ENCODE measurements around the gene ACKR1. TPM values are rescaled to one million over a fixed set of nuclear protein-coding genes. Genes with fewer than 3 reads are reported as not detected.

Gene ACKR1, protein sequence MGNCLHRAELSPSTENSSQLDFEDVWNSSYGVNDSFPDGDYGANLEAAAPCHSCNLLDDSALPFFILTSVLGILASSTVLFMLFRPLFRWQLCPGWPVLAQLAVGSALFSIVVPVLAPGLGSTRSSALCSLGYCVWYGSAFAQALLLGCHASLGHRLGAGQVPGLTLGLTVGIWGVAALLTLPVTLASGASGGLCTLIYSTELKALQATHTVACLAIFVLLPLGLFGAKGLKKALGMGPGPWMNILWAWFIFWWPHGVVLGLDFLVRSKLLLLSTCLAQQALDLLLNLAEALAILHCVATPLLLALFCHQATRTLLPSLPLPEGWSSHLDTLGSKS
- total RNA-seq, result not detected in 2 replicates

DNA sequence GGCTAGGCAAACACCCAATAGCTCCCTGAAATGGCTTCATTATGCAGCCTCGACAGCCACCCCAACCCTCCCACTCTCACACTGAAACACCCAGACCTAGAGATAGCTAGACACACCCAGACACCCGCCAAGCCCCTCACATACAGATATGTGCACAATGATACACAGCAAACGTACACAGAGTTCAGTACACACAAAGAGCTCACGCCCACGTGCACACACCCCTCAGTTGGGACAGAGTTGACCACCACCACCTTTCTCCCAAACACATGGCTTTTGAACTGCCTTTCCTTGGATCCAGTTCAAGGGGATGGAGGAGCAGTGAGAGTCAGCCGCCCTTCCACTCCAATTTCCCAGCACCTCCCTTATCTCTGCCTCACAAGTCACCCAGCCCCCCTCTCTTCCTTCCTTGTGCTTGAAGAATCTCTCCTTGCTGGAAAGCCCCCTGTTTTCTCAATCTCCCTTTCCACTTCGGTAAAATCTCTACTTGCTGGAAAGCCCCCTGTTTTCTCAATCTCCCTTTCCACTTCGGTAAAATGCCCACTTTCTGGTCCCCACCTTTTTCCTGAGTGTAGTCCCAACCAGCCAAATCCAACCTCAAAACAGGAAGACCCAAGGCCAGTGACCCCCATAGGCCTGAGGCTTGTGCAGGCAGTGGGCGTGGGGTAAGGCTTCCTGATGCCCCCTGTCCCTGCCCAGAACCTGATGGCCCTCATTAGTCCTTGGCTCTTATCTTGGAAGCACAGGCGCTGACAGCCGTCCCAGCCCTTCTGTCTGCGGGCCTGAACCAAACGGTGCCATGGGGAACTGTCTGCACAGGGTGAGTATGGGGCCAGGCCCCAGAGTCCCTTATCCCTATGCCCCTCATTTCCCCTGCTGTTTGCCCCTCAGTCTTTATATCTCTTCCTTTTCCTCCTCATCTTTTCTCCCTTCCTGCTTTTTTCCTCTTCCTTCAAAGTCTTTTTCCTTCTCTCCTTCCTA lies at the start of gene ACKR1:
TSS of gene ACKR1 (plus strand) at position 715 of the 981 bp plus-strand sequence. CDS start at position 800, 85 bp downstream.
- intact Hi-C loops (cut with micrococcal nuclease), result no loop called here
- Mint-ChIP-seq H3K4me1 (no peaks in the 10 kb centered on the region), H3K27ac (no peak within 1 kb of the TSS), H3K36me3 (ENCODE audit: low read depth) (no peaks in the 10 kb centered on the region), H3K9me3 (no peaks in the 10 kb centered on the region), H3K4me3 (no peak within 1 kb of the TSS), H3K27me3 (peaks cover 43% of the 10 kb centered on the region)
- no peak for DNase-seq

DNA sequence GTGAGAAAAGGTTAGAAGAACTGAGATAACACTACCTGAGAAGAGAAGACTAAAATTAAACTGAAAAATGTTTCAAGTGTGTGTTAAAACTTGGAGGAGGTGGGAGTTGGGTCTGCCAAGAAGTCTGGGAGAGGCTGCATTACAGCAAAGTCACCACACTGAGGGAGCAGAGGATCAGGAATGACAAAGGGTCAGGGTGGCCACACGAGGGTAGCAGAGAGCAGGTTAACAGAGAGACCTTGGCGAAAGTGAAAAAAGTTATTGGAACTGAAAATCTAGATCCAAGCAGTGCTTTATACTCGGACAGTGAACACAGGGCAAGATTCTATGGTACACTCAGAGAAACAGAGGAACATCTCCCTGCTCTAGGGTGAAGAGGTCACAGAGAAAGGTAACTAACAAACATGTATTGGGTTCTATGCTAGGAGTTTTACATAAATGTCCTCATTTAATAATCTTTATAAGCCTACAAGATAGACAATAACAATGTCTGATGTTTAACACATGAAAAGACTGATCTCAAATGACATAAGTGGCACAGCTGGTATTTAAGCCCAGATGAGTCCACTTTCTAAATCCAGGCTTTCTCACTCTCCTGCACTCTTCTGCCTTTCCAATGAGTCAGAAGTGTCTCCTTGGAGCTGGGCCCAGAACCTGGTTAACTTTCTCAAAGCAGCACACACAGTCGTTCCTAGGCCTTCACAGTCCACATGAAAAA lies 43.5 kb upstream of the ACKR1 start:
- no peak overlapping the region for H3K27ac Mint-ChIP-seq
- no peaks in the 10 kb centered on the region for H3K36me3 Mint-ChIP-seq (ENCODE audit: low read depth)
- DNase-seq, result peak; percentile 86
- no peaks in the 10 kb centered on the region for H3K4me1 Mint-ChIP-seq
- no peaks in the 10 kb centered on the region for H3K9me3 Mint-ChIP-seq
- H3K27me3 Mint-ChIP-seq, result peaks cover 21% of the 10 kb centered on the region
- intact Hi-C loops (cut with micrococcal nuclease), result loop anchor here (1.0 kb wide), 1 partner anchor 50 kb away; no protein-coding TSS in a partner anchor
- H3K4me3 Mint-ChIP-seq, result no peak overlapping the region

DNA sequence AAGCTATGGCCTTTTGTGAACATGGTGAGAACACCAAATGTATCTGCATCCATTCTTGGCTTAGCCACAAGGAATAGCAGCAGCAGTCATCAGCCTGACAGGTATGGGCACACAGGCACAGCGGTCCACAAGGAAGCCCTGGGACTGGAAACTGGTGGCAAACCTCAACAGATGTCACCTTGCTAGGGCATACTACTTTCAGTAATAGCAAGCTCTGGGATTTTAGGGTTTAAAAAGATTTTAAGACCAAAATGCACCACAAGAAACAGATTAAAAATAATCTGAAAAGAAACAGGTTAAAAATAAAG lies 43.0 kb upstream of the ACKR1 start:
- no peaks in the 10 kb centered on the region for H3K9me3 Mint-ChIP-seq
- no peaks in the 10 kb centered on the region for H3K36me3 Mint-ChIP-seq (ENCODE audit: low read depth)
- H3K27ac Mint-ChIP-seq, result no peak overlapping the region
- intact Hi-C loops (cut with micrococcal nuclease), result loop anchor here (1.0 kb wide), 1 partner anchor 50 kb away; no protein-coding TSS in a partner anchor
- H3K27me3 Mint-ChIP-seq, result peaks cover 22% of the 10 kb centered on the region
- no peaks in the 10 kb centered on the region for H3K4me1 Mint-ChIP-seq
- no peak overlapping the region for H3K4me3 Mint-ChIP-seq
- no peak for DNase-seq

DNA sequence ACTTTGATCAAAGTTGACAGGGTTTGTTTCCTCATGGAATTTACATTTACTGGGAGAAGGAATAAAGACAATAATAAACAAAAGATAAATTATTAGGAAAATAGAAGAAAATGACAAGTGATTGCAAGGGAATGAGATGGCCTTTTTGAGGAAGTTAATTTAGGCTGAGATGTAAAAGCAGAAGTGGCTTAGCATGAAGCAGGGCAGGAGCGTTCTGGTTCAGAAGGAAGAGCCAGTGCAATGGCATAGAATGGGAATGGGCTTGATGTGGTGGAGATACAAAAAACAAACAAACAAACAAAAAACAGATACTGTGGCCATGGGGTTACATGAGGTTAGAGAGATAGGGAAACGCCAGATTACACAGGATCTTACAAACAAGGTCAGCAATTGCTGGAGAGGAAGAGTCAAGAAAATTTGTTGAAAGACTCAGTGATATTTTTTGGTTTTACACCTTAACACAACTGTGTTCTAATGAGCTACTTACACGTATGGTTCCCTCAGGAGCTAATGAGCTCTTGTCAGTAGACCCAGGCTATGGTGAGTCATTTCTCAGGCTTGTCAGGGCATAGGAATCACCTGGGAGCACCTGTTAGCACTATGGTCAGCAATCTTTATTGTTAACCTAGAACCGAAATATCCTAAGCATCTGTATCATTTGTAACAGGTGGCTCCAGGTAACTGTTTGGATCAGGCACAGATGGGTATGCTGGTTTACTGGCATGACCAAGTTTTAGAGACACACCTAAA lies 42.0 kb upstream of the ACKR1 start:
- no peak for DNase-seq
- Mint-ChIP-seq H3K4me3 (no peak overlapping the region), H3K36me3 (ENCODE audit: low read depth) (no peaks in the 10 kb centered on the region), H3K27ac (no peak overlapping the region), H3K27me3 (peaks cover 24% of the 10 kb centered on the region), H3K9me3 (no peaks in the 10 kb centered on the region), H3K4me1 (no peaks in the 10 kb centered on the region)
- intact Hi-C loops (cut with micrococcal nuclease), result no loop called here

DNA sequence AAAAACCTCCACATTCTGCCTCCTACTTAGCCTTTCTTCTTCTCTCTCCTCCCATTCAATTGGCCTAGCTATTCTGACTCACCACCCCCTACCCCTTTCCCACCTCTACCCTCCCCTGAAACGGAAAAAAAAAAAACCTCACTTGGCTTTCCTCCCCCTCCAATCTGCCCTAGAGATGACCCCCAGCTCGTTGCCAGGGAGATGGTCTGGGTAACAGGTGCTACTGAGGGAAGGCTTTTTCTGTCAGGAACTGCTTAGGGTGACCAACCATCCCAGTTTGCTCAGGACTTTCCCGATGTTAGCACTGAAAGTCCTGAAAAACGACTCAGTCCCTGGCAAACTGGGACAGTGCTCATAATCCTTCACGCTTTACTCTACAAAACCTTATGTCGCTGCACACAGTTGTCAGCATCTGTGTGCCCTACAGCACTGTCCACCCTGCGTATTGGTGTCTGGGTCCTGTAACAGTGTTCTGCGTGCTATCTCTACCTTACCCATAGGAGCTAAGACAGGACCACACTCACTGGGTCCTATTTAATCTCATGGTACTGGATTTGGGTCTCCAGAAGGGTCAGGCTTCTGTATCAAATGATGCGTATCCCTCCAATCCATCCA lies 41.0 kb upstream of the ACKR1 start:
- Mint-ChIP-seq H3K27ac (no peak overlapping the region), H3K9me3 (no peaks in the 10 kb centered on the region), H3K27me3 (peaks cover 28% of the 10 kb centered on the region), H3K4me3 (no peak overlapping the region), H3K36me3 (ENCODE audit: low read depth) (no peaks in the 10 kb centered on the region), H3K4me1 (no peaks in the 10 kb centered on the region)
- no peak for DNase-seq
- intact Hi-C loops (cut with micrococcal nuclease), result no loop called here

DNA sequence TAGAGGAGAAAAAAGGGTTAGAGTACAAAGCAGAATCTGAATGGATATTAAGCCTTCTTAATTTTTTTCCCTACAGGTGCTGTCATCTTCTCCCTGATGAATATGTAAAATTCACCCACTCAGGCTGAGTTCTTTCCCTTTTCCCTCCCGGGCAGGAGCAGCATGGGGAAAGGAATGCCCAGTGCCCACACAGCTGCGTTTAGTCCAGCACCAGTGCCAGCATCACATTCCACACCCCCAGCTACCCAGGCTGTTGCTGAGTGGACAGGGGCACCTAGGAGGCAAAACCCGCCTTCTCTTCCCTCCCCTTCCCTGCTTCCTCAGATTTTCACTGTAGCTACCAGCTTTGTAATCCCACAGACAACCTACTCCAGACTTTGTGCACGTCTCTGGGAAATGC lies 36.6 kb upstream of the ACKR1 start:
- DNase-seq, result no peak
- no peak overlapping the region for H3K4me3 Mint-ChIP-seq
- H3K27ac Mint-ChIP-seq, result no peak overlapping the region
- peaks cover 45% of the 10 kb centered on the region for H3K27me3 Mint-ChIP-seq
- peaks cover 2% of the 10 kb centered on the region for H3K4me1 Mint-ChIP-seq
- no peaks in the 10 kb centered on the region for H3K9me3 Mint-ChIP-seq
- intact Hi-C loops (cut with micrococcal nuclease), result no loop called here
- no peaks in the 10 kb centered on the region for H3K36me3 Mint-ChIP-seq (ENCODE audit: low read depth)

DNA sequence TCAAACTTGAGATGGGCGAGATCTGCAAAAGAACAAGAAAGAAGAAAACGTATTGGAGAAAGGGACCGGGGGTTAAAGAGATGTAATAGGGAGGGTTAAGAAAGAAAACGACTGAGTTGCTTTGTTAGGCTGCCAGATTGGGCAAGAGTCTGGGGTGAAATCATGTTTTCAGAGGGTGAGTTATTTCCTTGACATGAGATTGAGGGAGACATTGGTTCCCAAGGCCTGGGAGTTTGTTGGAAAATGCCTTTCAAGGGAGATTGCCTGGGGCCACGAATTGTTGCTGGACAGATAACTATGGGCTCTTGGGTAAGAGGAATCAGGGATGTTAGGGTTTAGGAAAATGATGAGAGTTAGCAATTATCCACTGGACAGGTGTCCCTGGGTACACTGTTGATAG lies 34.0 kb upstream of the ACKR1 start:
- H3K9me3 Mint-ChIP-seq, result no peaks in the 10 kb centered on the region
- peaks cover 2% of the 10 kb centered on the region for H3K4me1 Mint-ChIP-seq
- H3K4me3 Mint-ChIP-seq, result no peak overlapping the region
- peaks cover 56% of the 10 kb centered on the region for H3K27me3 Mint-ChIP-seq
- DNase-seq, result no peak
- H3K36me3 Mint-ChIP-seq (ENCODE audit: low read depth), result no peaks in the 10 kb centered on the region
- no peak overlapping the region for H3K27ac Mint-ChIP-seq
- intact Hi-C loops (cut with micrococcal nuclease), result no loop called here

DNA sequence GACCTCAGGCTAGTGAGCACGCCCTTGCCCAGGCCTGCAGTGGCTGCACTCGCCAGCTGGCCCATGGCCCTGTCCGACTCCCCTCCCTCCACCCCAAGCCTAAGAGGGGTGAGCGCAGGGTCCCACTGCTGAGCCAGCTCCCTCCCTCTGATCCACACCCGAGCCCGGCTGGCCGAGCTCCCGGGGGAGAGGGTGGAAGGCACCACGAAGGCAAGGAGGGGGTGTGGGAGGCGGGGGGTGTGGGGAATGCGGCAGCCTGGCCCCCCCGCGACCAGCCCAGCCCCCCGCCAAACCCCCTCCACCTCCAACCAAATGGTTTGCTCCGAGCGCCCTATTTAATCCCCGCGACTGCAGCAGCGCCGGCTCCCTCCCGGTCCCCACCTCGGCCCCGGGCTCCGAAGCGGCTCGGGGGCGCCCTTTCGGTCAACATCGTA lies 33.4 kb upstream of the ACKR1 start, which contains the start of gene CADM3:
TSS of gene CADM3 (plus strand) at position 362 of the 434 bp plus-strand sequence. CDS start 151 bp downstream, outside the sequence.
- H3K4me3 Mint-ChIP-seq, result no peak within 1 kb of the TSS
- no peaks in the 10 kb centered on the region for H3K9me3 Mint-ChIP-seq
- H3K27me3 Mint-ChIP-seq, result peaks cover 53% of the 10 kb centered on the region
- intact Hi-C loops (cut with micrococcal nuclease), result no loop called here
- DNase-seq, result no peak
- H3K36me3 Mint-ChIP-seq (ENCODE audit: low read depth), result no peaks in the 10 kb centered on the region
- H3K27ac Mint-ChIP-seq, result no peak within 1 kb of the TSS
- peaks cover 2% of the 10 kb centered on the region for H3K4me1 Mint-ChIP-seq

DNA sequence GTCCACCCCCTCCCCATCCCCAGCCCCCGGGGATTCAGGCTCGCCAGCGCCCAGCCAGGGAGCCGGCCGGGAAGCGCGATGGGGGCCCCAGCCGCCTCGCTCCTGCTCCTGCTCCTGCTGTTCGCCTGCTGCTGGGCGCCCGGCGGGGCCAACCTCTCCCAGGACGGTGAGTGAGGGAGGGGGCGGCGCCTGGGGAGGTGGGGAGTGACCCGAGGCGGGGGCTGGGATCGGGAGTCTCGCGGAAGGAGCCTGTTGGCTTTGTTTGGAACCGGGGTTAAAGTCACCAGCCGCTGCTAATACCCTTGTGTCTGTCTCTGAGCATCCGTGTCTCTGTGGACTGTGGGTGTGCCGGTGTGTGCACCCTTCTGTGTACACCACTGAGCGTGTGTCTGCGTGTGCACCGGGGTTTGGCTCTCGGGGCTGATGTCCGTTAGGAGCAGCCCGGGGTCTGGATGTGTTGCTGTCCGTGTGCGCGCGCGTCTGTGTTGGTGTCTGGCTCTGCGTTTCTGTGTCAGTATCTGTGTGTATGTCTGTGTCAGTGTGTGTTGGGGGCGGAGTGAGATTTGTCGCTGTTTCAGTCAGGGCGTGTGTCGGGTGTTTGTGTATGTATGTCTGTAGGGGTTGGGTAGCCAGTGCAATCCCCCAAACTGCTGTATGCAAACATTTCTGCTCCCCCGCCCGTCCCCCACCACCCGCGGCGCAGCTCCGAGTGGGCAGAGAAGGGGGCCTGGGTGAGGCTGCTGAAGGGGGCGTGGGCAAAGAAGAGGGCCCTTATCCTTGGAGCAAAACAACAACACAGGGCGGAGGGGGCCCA lies 32.8 kb upstream of the ACKR1 start:
- Mint-ChIP-seq H3K27me3 (peaks cover 50% of the 10 kb centered on the region), H3K4me3 (no peak overlapping the region)

DNA sequence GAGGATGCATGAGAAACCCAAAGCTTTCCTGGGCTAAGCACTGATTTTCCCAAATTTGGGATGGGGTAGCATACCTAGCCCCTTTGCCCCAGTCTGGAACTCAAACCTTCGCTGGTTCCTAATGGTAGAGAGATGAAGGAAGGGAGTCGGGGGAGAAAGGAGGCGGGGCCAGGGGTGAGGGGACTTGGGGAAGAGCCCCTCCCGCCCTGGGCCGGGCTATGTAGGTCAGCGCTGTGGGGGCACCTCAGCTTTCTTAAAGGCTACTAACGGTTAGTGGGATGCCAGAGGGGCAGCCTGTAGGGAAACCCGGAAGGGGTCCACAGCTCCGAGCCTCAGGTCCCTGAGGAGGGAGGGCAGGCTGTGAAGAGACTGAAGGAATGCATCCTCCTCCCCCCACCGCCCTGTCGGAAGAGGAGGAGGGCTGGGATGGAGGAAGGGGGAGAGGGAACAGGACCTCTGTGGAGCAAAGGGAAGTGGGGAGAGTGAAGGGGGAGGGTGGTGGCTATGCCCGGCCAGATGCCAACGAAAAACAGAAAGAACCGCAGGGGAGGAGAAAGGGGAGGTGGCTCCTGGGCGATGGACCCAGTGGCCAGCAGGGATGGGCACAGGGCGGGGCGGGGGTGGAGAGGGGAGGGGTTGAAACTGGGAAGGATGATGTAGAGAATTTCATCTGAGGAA lies 31.9 kb upstream of the ACKR1 start:
- intact Hi-C loops (cut with micrococcal nuclease), result no loop called here
- H3K4me3 Mint-ChIP-seq, result no peak overlapping the region
- H3K27me3 Mint-ChIP-seq, result peaks cover 48% of the 10 kb centered on the region
- no peaks in the 10 kb centered on the region for H3K9me3 Mint-ChIP-seq
- no peaks in the 10 kb centered on the region for H3K36me3 Mint-ChIP-seq (ENCODE audit: low read depth)
- no peak overlapping the region for H3K27ac Mint-ChIP-seq
- H3K4me1 Mint-ChIP-seq, result peaks cover 2% of the 10 kb centered on the region
- no peak for DNase-seq

More for the DNA sequence above, 32.8 kb upstream of the ACKR1 start:
- no peaks in the 10 kb centered on the region for H3K9me3 Mint-ChIP-seq
- no peak for DNase-seq
- H3K27ac Mint-ChIP-seq, result no peak overlapping the region
- intact Hi-C loops (cut with micrococcal nuclease), result no loop called here
- H3K4me1 Mint-ChIP-seq, result peaks cover 2% of the 10 kb centered on the region
- H3K36me3 Mint-ChIP-seq (ENCODE audit: low read depth), result no peaks in the 10 kb centered on the region

DNA sequence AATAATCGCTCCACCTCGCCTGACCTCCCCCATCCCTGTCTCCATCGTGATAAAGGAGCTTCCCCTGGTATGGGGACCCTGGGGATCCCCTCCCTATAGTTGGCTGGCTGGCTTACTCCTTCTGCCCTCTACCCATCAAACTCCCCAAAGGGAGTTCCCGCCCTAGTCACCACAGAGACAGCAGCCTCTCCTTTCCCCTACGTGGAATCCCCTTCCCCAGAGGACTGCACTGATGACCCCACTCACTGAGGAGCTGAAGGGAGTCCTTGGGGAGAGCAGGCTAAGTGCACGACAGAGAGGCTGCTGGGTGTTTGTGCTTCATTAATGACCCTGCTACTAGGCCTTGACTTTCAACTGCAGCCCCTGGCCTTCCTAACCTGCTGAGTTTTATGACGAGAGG lies 31.4 kb upstream of the ACKR1 start:
- peaks cover 2% of the 10 kb centered on the region for H3K4me1 Mint-ChIP-seq
- peaks cover 43% of the 10 kb centered on the region for H3K27me3 Mint-ChIP-seq
- no peak overlapping the region for H3K27ac Mint-ChIP-seq
- no peaks in the 10 kb centered on the region for H3K36me3 Mint-ChIP-seq (ENCODE audit: low read depth)
- intact Hi-C loops (cut with micrococcal nuclease), result no loop called here
- H3K9me3 Mint-ChIP-seq, result no peaks in the 10 kb centered on the region
- no peak overlapping the region for H3K4me3 Mint-ChIP-seq
- no peak for DNase-seq

DNA sequence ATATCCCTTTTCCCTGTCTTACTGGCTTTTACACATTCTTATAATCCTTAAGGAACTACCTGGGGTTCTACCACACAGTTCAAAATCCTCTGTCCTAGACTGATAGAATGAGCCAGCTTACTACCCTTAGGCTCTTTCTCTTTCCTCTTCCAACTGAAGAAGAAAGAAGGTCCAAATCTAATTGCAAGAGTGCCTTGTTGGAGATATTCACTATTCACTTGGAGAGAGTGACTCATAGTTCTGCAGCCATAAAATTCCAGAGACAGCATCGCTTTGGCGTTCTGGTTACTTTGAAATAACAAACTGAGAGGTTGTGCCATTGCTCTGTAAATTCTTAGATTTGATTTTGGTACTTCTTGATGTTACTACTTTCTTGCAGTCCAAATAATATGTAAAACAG lies 29.1 kb upstream of the ACKR1 start:
- Mint-ChIP-seq H3K9me3 (no peaks in the 10 kb centered on the region), H3K4me3 (no peak overlapping the region), H3K27ac (no peak overlapping the region), H3K27me3 (peaks cover 34% of the 10 kb centered on the region), H3K4me1 (peaks cover 2% of the 10 kb centered on the region), H3K36me3 (ENCODE audit: low read depth) (no peaks in the 10 kb centered on the region)
- intact Hi-C loops (cut with micrococcal nuclease), result no loop called here
- DNase-seq, result no peak

Measured in activated CD4-positive, alpha-beta T cell treated with anti-CD3 and anti-CD28 coated beads, Interleukin-2, amount 10 ng/mL, durations not matched to agents 24 days and 14 days (primary cell).